ENCODE measurements around the gene PKDCC.

The PKDCC gene

GRCh38 chr2:42055573-42056514 is 8.0 kb downstream of the PKDCC start:
- Histone ChIP-seq H3K4me1 (ENCODE audit: control insufficient read depth in 2 of 2, insufficient read depth in 2 of 2, low read length in 2 of 2) (peaks cover 73 to 84% of the 10 kb centered on the region in 2 donors), H3K4me3 (ENCODE audit: low read length in 2 of 2) (peak overlapping the region; percentile 36 to 59), H3K27ac (ENCODE audit: low read depth in 2 of 2, low read length in 2 of 2) (peak overlapping the region; percentile 85 to 86), H3K27me3 (ENCODE audit: control insufficient read depth in 2 of 2, insufficient read depth in 2 of 2, low read length in 2 of 2) (no peaks in the 10 kb centered on the region), H3K9ac (ENCODE audit: low read depth in 1 of 2, low read length in 2 of 2) (peak overlapping the region; percentile 60 to 63), H3K9me3 (ENCODE audit: control insufficient read depth in 2 of 2, low read length in 2 of 2) (no peaks in the 10 kb centered on the region), H3K36me3 (ENCODE audit: control insufficient read depth in 2 of 2, insufficient read depth in 2 of 2, low read length in 2 of 2) (peaks cover 30 to 34% of the 10 kb centered on the region in 2 donors)

- H3K4me3 ChIP-seq (ENCODE audit: low read length in 2 of 2) = peak overlapping the region in 1 of 2 donors; percentile 1
- H3K27me3 ChIP-seq (ENCODE audit: control insufficient read depth in 2 of 2, insufficient read depth in 2 of 2, low read length in 2 of 2) = no peaks in the 10 kb centered on the region
- peak overlapping the region; percentile 85 to 86 for H3K27ac ChIP-seq (ENCODE audit: low read depth in 2 of 2, low read length in 2 of 2)
- peak overlapping the region in 1 of 2 donors; percentile 63 for H3K9ac ChIP-seq (ENCODE audit: low read depth in 1 of 2, low read length in 2 of 2)
- H3K9me3 ChIP-seq (ENCODE audit: control insufficient read depth in 2 of 2, low read length in 2 of 2) = no peaks in the 10 kb centered on the region
- H3K36me3 ChIP-seq (ENCODE audit: control insufficient read depth in 2 of 2, insufficient read depth in 2 of 2, low read length in 2 of 2) = peaks cover 30 to 34% of the 10 kb centered on the region in 2 donors
- H3K4me1 ChIP-seq (ENCODE audit: control insufficient read depth in 2 of 2, insufficient read depth in 2 of 2, low read length in 2 of 2) = peaks cover 74 to 88% of the 10 kb centered on the region in 2 donors
Observed at GRCh38 chr2:42057159-42057901, 9.5 kb downstream of the PKDCC start.

- Histone ChIP-seq H3K4me1 (ENCODE audit: control insufficient read depth in 2 of 2, insufficient read depth in 2 of 2, low read length in 2 of 2) (peaks cover 72 to 88% of the 10 kb centered on the region in 2 donors), H3K36me3 (ENCODE audit: control insufficient read depth in 2 of 2, insufficient read depth in 2 of 2, low read length in 2 of 2) (peaks cover 30 to 34% of the 10 kb centered on the region in 2 donors), H3K4me3 (ENCODE audit: low read length in 2 of 2) (no peak overlapping the region), H3K27ac (ENCODE audit: low read depth in 2 of 2, low read length in 2 of 2) (peak overlapping the region; percentile 21 to 85), H3K27me3 (ENCODE audit: control insufficient read depth in 2 of 2, insufficient read depth in 2 of 2, low read length in 2 of 2) (no peaks in the 10 kb centered on the region), H3K9me3 (ENCODE audit: control insufficient read depth in 2 of 2, low read length in 2 of 2) (no peaks in the 10 kb centered on the region), H3K9ac (ENCODE audit: low read depth in 1 of 2, low read length in 2 of 2) (peak overlapping the region in 1 of 2 donors; percentile 0)
Observed at GRCh38 chr2:42057902-42058450, 10.2 kb downstream of the PKDCC start.

GRCh38 chr2:42059261-42059898 is 11.6 kb downstream of the PKDCC start:
- H3K4me1 ChIP-seq (ENCODE audit: control insufficient read depth in 2 of 2, insufficient read depth in 2 of 2, low read length in 2 of 2) = peaks cover 65 to 85% of the 10 kb centered on the region in 2 donors
- H3K9ac ChIP-seq (ENCODE audit: low read depth in 1 of 2, low read length in 2 of 2) = no peak overlapping the region
- H3K27ac ChIP-seq (ENCODE audit: low read depth in 2 of 2, low read length in 2 of 2) = peak overlapping the region; percentile 38 to 76
- no peak overlapping the region for H3K4me3 ChIP-seq (ENCODE audit: low read length in 2 of 2)
- H3K36me3 ChIP-seq (ENCODE audit: control insufficient read depth in 2 of 2, insufficient read depth in 2 of 2, low read length in 2 of 2) = peaks cover 30% of the 10 kb centered on the region in 2 donors
- H3K9me3 ChIP-seq (ENCODE audit: control insufficient read depth in 2 of 2, low read length in 2 of 2) = no peaks in the 10 kb centered on the region
- no peaks in the 10 kb centered on the region for H3K27me3 ChIP-seq (ENCODE audit: control insufficient read depth in 2 of 2, insufficient read depth in 2 of 2, low read length in 2 of 2)

GRCh38 chr2:42060028-42060427 is 12.2 kb downstream of the PKDCC start:
- Histone ChIP-seq H3K9ac (ENCODE audit: low read depth in 1 of 2, low read length in 2 of 2) (peak overlapping the region in 1 of 2 donors; percentile 50), H3K27ac (ENCODE audit: low read depth in 2 of 2, low read length in 2 of 2) (peak overlapping the region; percentile 70 to 76), H3K4me1 (ENCODE audit: control insufficient read depth in 2 of 2, insufficient read depth in 2 of 2, low read length in 2 of 2) (peaks cover 59 to 83% of the 10 kb centered on the region in 2 donors)

GRCh38 chr2:42060718-42061619 is 13.1 kb downstream of the PKDCC start:
- peaks cover 51 to 74% of the 10 kb centered on the region in 2 donors for H3K4me1 ChIP-seq (ENCODE audit: control insufficient read depth in 2 of 2, insufficient read depth in 2 of 2, low read length in 2 of 2)
- H3K27ac ChIP-seq (ENCODE audit: low read depth in 2 of 2, low read length in 2 of 2) = peak overlapping the region; percentile 70 to 76

More at GRCh38 chr2:42060028-42060427, 12.2 kb downstream of the PKDCC start:
- no peaks in the 10 kb centered on the region for H3K27me3 ChIP-seq (ENCODE audit: control insufficient read depth in 2 of 2, insufficient read depth in 2 of 2, low read length in 2 of 2)
- H3K36me3 ChIP-seq (ENCODE audit: control insufficient read depth in 2 of 2, insufficient read depth in 2 of 2, low read length in 2 of 2) = peaks cover 29 to 30% of the 10 kb centered on the region in 2 donors
- no peaks in the 10 kb centered on the region for H3K9me3 ChIP-seq (ENCODE audit: control insufficient read depth in 2 of 2, low read length in 2 of 2)
- H3K4me3 ChIP-seq (ENCODE audit: low read length in 2 of 2) = no peak overlapping the region

GRCh38 chr2:42061839-42062238 is 14.0 kb downstream of the PKDCC start:
- peak overlapping the region in 1 of 2 donors; percentile 14 for H3K9ac ChIP-seq (ENCODE audit: low read depth in 1 of 2, low read length in 2 of 2)
- peaks cover 44 to 66% of the 10 kb centered on the region in 2 donors for H3K4me1 ChIP-seq (ENCODE audit: control insufficient read depth in 2 of 2, insufficient read depth in 2 of 2, low read length in 2 of 2)

More at GRCh38 chr2:42060718-42061619, 13.1 kb downstream of the PKDCC start:
- no peaks in the 10 kb centered on the region for H3K27me3 ChIP-seq (ENCODE audit: control insufficient read depth in 2 of 2, insufficient read depth in 2 of 2, low read length in 2 of 2)
- H3K9me3 ChIP-seq (ENCODE audit: control insufficient read depth in 2 of 2, low read length in 2 of 2) = no peaks in the 10 kb centered on the region
- peaks cover 23 to 25% of the 10 kb centered on the region in 2 donors for H3K36me3 ChIP-seq (ENCODE audit: control insufficient read depth in 2 of 2, insufficient read depth in 2 of 2, low read length in 2 of 2)
- H3K9ac ChIP-seq (ENCODE audit: low read depth in 1 of 2, low read length in 2 of 2) = peak overlapping the region; percentile 27 to 50
- no peak overlapping the region for H3K4me3 ChIP-seq (ENCODE audit: low read length in 2 of 2)

GRCh38 chr2:42063431-42064171 is 15.8 kb downstream of the PKDCC start:
- Histone ChIP-seq H3K27me3 (ENCODE audit: control insufficient read depth in 2 of 2, insufficient read depth in 2 of 2, low read length in 2 of 2) (no peaks in the 10 kb centered on the region), H3K4me3 (ENCODE audit: low read length in 2 of 2) (peak overlapping the region; percentile 2 to 26), H3K4me1 (ENCODE audit: control insufficient read depth in 2 of 2, insufficient read depth in 2 of 2, low read length in 2 of 2) (peaks cover 42 to 58% of the 10 kb centered on the region in 2 donors), H3K36me3 (ENCODE audit: control insufficient read depth in 2 of 2, insufficient read depth in 2 of 2, low read length in 2 of 2) (peaks cover 5 to 8% of the 10 kb centered on the region in 2 donors), H3K9me3 (ENCODE audit: control insufficient read depth in 2 of 2, low read length in 2 of 2) (no peaks in the 10 kb centered on the region), H3K9ac (ENCODE audit: low read depth in 1 of 2, low read length in 2 of 2) (no peak overlapping the region), H3K27ac (ENCODE audit: low read depth in 2 of 2, low read length in 2 of 2) (peak overlapping the region; percentile 62 to 68)

More at GRCh38 chr2:42061839-42062238, 14.0 kb downstream of the PKDCC start:
- H3K9me3 ChIP-seq (ENCODE audit: control insufficient read depth in 2 of 2, low read length in 2 of 2) = no peaks in the 10 kb centered on the region
- H3K4me3 ChIP-seq (ENCODE audit: low read length in 2 of 2) = no peak overlapping the region
- H3K27ac ChIP-seq (ENCODE audit: low read depth in 2 of 2, low read length in 2 of 2) = peak overlapping the region; percentile 59 to 76
- no peaks in the 10 kb centered on the region for H3K27me3 ChIP-seq (ENCODE audit: control insufficient read depth in 2 of 2, insufficient read depth in 2 of 2, low read length in 2 of 2)
- H3K36me3 ChIP-seq (ENCODE audit: control insufficient read depth in 2 of 2, insufficient read depth in 2 of 2, low read length in 2 of 2) = peaks cover 22 to 23% of the 10 kb centered on the region in 2 donors
